H1 (cell line): ENCODE results near the gene NOS1AP. TPM values are rescaled to one million over a fixed set of nuclear protein-coding genes. Genes with fewer than 3 reads are reported as not detected.

Experiments
- CTCF ChIA-PET: fragments of 300-600 bp; sonication (Branson Sonifier 250); formaldehyde crosslinking; loops from one replicate; lab custom pipeline; 2021; ENCODE audit not compliant: partially characterized antibody; lab: Charles Lee
- POLR2A ChIA-PET: fragments of 300-600 bp; sonication (Branson Sonifier 250); formaldehyde crosslinking; loops from one replicate; lab custom pipeline; 2021; ENCODE audit warnings: inconsistent platforms; ENCODE audit not compliant: partially characterized antibody; lab: Charles Lee
- DNase-seq, 2 experiments: peaks; one replicate each; pipeline versions ENCODE4 v3.0.0 to v3.0.0-alpha.2; 2010 to 2022; ENCODE audit warnings: low spot score in 2 of 2, low read depth in 1 of 2, mixed read lengths in 1 of 2
- FAIRE-seq: peaks from 2 replicates; lab custom pipeline; 2011; peaks lifted over from hg19 to GRCh38; lab: Jason Lieb, UNC
- H2AFZ ChIP-seq: 2 replicates; pipeline ENCODE4 v1.8.1; 2012; ENCODE audit warnings: low read length, inconsistent platforms
- H2AK5ac ChIP-seq: 2 replicates; pipeline ENCODE4 v1.6.1; 2013; ENCODE audit warnings: low read depth, low read length
- H2BK120ac ChIP-seq: replicated peaks from 2 replicates; pipeline ENCODE3; 2013; ENCODE audit warnings: low read depth, low read length, inconsistent platforms
- H2BK12ac ChIP-seq: 2 replicates; pipeline ENCODE4 v1.6.1; 2013; ENCODE audit warnings: low read depth, low read length
- H2BK15ac ChIP-seq: 2 replicates; pipeline ENCODE4 v1.6.1; 2013; ENCODE audit warnings: low read length
- H2BK20ac ChIP-seq: 2 replicates; pipeline ENCODE4 v1.6.1; 2013; ENCODE audit warnings: low read length
- H2BK5ac ChIP-seq: 2 replicates; pipeline ENCODE4 v1.6.1; 2013; ENCODE audit warnings: low read depth, low read length
- H3K14ac ChIP-seq: 2 replicates; pipeline ENCODE4 v1.6.1; 2013; ENCODE audit warnings: inconsistent platforms; ENCODE audit not compliant: insufficient read length
- H3K18ac ChIP-seq: 2 replicates; pipeline ENCODE4 v1.6.1; 2013; ENCODE audit warnings: low read length; ENCODE audit errors: extremely low read depth
- H3K23ac ChIP-seq: 2 replicates; pipeline ENCODE4 v1.6.1; 2013; ENCODE audit warnings: inconsistent platforms; ENCODE audit not compliant: insufficient read length
- H3K23me2 ChIP-seq: 2 replicates; pipeline ENCODE4 v1.6.1; 2013; ENCODE audit warnings: low read depth, low read length
- H3K27ac ChIP-seq: 2 replicates; pipeline ENCODE4 v1.6.1; 2011; ENCODE audit warnings: low read depth, low read length, inconsistent platforms
- H3K27me3 ChIP-seq, 4 experiments: replicated peaks in 1 of 4; 1 replicate in 1 of 4; 2 replicates in 3 of 4; pipeline versions ENCODE4 v1.6.1 to v1.8.1; 2011 to 2013; ENCODE audit warnings: low read length in 3 of 4, mild to moderate bottlenecking in 3 of 4, inconsistent platforms in 2 of 4, mixed read lengths in 2 of 4, moderate library complexity in 1 of 4; ENCODE audit not compliant: control insufficient read depth in 3 of 4, insufficient read depth in 3 of 4; ENCODE audit errors: extremely low read depth in 1 of 4
- H3K36me3 ChIP-seq, 4 experiments: 2 replicates each; pipeline versions ENCODE4 v1.6.1 to v1.8.1; 2011 to 2013; ENCODE audit warnings: mild to moderate bottlenecking in 4 of 4, low read length in 3 of 4, moderate library complexity in 2 of 4, control low read depth in 1 of 4, inconsistent platforms in 1 of 4; ENCODE audit not compliant: insufficient read depth in 4 of 4, control insufficient read depth in 2 of 4
- H3K4ac ChIP-seq: replicated peaks from 2 replicates; pipeline ENCODE3; 2013; ENCODE audit warnings: low read length, low read depth, mixed read lengths, inconsistent platforms; ENCODE audit not compliant: insufficient read length
- H3K4me1 ChIP-seq, 4 experiments: replicated peaks in 1 of 4; 1 replicate in 1 of 4; 2 replicates in 3 of 4; pipeline versions ENCODE4 v1.6.1 to v1.8.1; 2011 to 2013; ENCODE audit warnings: low read length in 3 of 4, inconsistent platforms in 2 of 4, mixed read lengths in 1 of 4; ENCODE audit not compliant: insufficient read depth in 4 of 4, control insufficient read depth in 3 of 4
- H3K4me2 ChIP-seq, 2 experiments: 2 replicates each; pipeline versions ENCODE4 v1.6.1 to v1.8.1; 2011 to 2013; ENCODE audit warnings: low read depth in 2 of 2, low read length in 2 of 2, control low read depth in 1 of 2, inconsistent platforms in 1 of 2, mild to moderate bottlenecking in 1 of 2; ENCODE audit not compliant: insufficient read depth in 1 of 2
- H3K4me3 ChIP-seq, 4 experiments: fragments of 200-600, 300-600 bp in 1 of 4; sonication (generic), shearing (Covaris generic), sonication (Bioruptor Twin) in 1 of 4; 2 replicates each; pipeline versions ENCODE4 v1.5.1 to v1.8.1; 2011 to 2016; ENCODE audit warnings: low read length in 4 of 4, low read depth in 3 of 4, control low read depth in 2 of 4, inconsistent platforms in 2 of 4, mild to moderate bottlenecking in 2 of 4, mixed read lengths in 1 of 4, moderate library complexity in 1 of 4; ENCODE audit not compliant: insufficient read depth in 2 of 4; ENCODE audit errors: extremely low read depth in 1 of 4
- H3K56ac ChIP-seq: replicated peaks from 2 replicates; pipeline ENCODE3; 2013; ENCODE audit warnings: low read depth, mild to moderate bottlenecking, mixed read lengths, low read length, inconsistent platforms; ENCODE audit not compliant: insufficient read length
- H3K79me1 ChIP-seq: 2 replicates; pipeline ENCODE4 v1.6.1; 2013; ENCODE audit warnings: low read depth, low read length, control low read depth
- H3K79me2 ChIP-seq, 2 experiments: 2 replicates each; pipeline versions ENCODE4 v1.6.1 to v1.8.1; 2012 to 2013; ENCODE audit warnings: low read length in 2 of 2, mild to moderate bottlenecking in 2 of 2, inconsistent platforms in 1 of 2; ENCODE audit not compliant: insufficient read depth in 2 of 2, control insufficient read depth in 1 of 2
- H3K9ac ChIP-seq, 4 experiments: replicated peaks in 1 of 4; 1 replicate in 1 of 4; 2 replicates in 3 of 4; pipeline versions ENCODE4 v1.6.1 to v1.8.1; 2011 to 2013; ENCODE audit warnings: low read depth in 3 of 4, low read length in 3 of 4, control low read depth in 2 of 4, mild to moderate bottlenecking in 2 of 4, moderate library complexity in 2 of 4, inconsistent platforms in 1 of 4; ENCODE audit errors: extremely low read depth in 1 of 4
- H3K9me3 ChIP-seq, 2 experiments: 2 replicates each; pipeline versions ENCODE4 v1.6.1 to v1.8.1; 2012 to 2013; ENCODE audit warnings: mild to moderate bottlenecking in 2 of 2, moderate library complexity in 2 of 2, control low read depth in 1 of 2, inconsistent platforms in 1 of 2, low read depth in 1 of 2, low read length in 1 of 2, mixed read lengths in 1 of 2; ENCODE audit not compliant: insufficient read depth in 2 of 2
- H4K20me1 ChIP-seq, 2 experiments: replicated peaks in 1 of 2; 2 replicates each; pipeline versions ENCODE3 to v1.8.1; 2011 to 2013; ENCODE audit warnings: inconsistent platforms in 2 of 2, low read length in 2 of 2, mild to moderate bottlenecking in 1 of 2; ENCODE audit not compliant: insufficient read depth in 2 of 2, control insufficient read depth in 1 of 2
- H4K5ac ChIP-seq: 2 replicates; pipeline ENCODE4 v1.6.1; 2013; ENCODE audit warnings: low read length, low read depth, mixed read lengths, inconsistent platforms; ENCODE audit not compliant: insufficient read length
- H4K8ac ChIP-seq: 2 replicates; pipeline ENCODE4 v1.8.0; 2013; ENCODE audit warnings: mild to moderate bottlenecking, moderate library complexity, low read length, inconsistent platforms; ENCODE audit not compliant: insufficient read depth; ENCODE audit errors: extremely low read depth
- H4K91ac ChIP-seq: replicated peaks from 2 replicates; pipeline ENCODE3; 2013; ENCODE audit warnings: low read length, mixed read lengths, inconsistent platforms; ENCODE audit not compliant: insufficient read length
- BACH1 ChIP-seq: IDR thresholded peaks from 2 replicates; pipeline ENCODE4 v1.6.1; 2012; ENCODE audit warnings: low read length, improper control_type of control experiment
- CBX8 ChIP-seq: fragments of 300-800, 300-1000 bp; sonication (generic); IDR thresholded peaks from 2 replicates; pipeline ENCODE4 v1.7.1; 2016; ENCODE audit warnings: low read depth, low read length, borderline replicate concordance
- CHD1 ChIP-seq: IDR thresholded peaks from 2 replicates; pipeline ENCODE4 v1.6.1; 2012; ENCODE audit warnings: low read depth, low read length, improper control_type of control experiment
- EZH2 ChIP-seq: fragments of 200-600 bp; sonication (generic); IDR thresholded peaks from 2 replicates; pipeline ENCODE4 v1.7.1; 2012; ENCODE audit warnings: low read depth, mild to moderate bottlenecking, moderate library complexity, low read length, inconsistent platforms; ENCODE audit not compliant: severe bottlenecking
- FOSL1 ChIP-seq: IDR thresholded peaks from 2 replicates; pipeline ENCODE4 v1.6.1; 2011; ENCODE audit warnings: mild to moderate bottlenecking, low read depth, low read length, moderate library complexity; ENCODE audit not compliant: insufficient read depth
- HDAC2 ChIP-seq, 2 experiments: fragments of 300-600 bp in 1 of 2; sonication (generic) in 1 of 2; IDR thresholded peaks; 2 replicates each; pipeline ENCODE4 v1.6.1; 2011 to 2012; ENCODE audit warnings: low read depth in 2 of 2, low read length in 2 of 2, mild to moderate bottlenecking in 2 of 2, moderate library complexity in 2 of 2, borderline replicate concordance in 1 of 2, inconsistent platforms in 1 of 2
- HDAC6 ChIP-seq: IDR thresholded peaks from one replicate; pipeline ENCODE4 v1.7.1; 2012; ENCODE audit warnings: low read depth, mild to moderate bottlenecking, inconsistent platforms, low read length, moderate library complexity
- JUND ChIP-seq: IDR thresholded peaks from 2 replicates; pipeline ENCODE4 v1.6.1; 2011; ENCODE audit warnings: mild to moderate bottlenecking, improper control_type of control experiment, low read length
- KDM1A ChIP-seq: fragments of 200-600, 300-600 bp; sonication (generic); IDR thresholded peaks from 2 replicates; pipeline ENCODE4 v1.7.1; 2016; ENCODE audit warnings: mild to moderate bottlenecking, low read length, borderline replicate concordance
- MAFK ChIP-seq: IDR thresholded peaks from 2 replicates; pipeline ENCODE4 v1.6.1; 2012; ENCODE audit warnings: low read depth, mild to moderate bottlenecking, improper control_type of control experiment, low read length
- POLR2A ChIP-seq, 2 experiments: IDR thresholded peaks; 1 replicate in 1 of 2; 2 replicates in 1 of 2; pipeline ENCODE4 v1.6.1; 2011; ENCODE audit warnings: low read depth in 2 of 2, low read length in 2 of 2, mild to moderate bottlenecking in 2 of 2; ENCODE audit errors: control extremely low read depth in 1 of 2
- POLR2AphosphoS5 ChIP-seq: IDR thresholded peaks from 2 replicates; pipeline ENCODE4 v1.6.1; 2011; ENCODE audit warnings: low read depth, low read length
- RFX5 ChIP-seq: IDR thresholded peaks from 2 replicates; pipeline ENCODE4 v1.6.1; 2011; ENCODE audit warnings: low read depth, low read length, improper control_type of control experiment, borderline replicate concordance
- RNF2 ChIP-seq: fragments of 200-900, 300-1000 bp; sonication (generic); IDR thresholded peaks from 2 replicates; pipeline ENCODE4 v1.7.1; 2016; ENCODE audit warnings: borderline replicate concordance, low read depth, mild to moderate bottlenecking, antibody characterized with exemption, low read length; ENCODE audit not compliant: poor library complexity, severe bottlenecking; ENCODE audit errors: missing control alignments
- RXRA ChIP-seq: IDR thresholded peaks from 2 replicates; pipeline ENCODE4 v1.6.1; 2011; ENCODE audit warnings: low read depth, mild to moderate bottlenecking, low read length, moderate library complexity; ENCODE audit not compliant: insufficient read depth
- WGBS, 2 experiments: shearing (Covaris generic) in 1 of 2; methylation state at CpG; one replicate each; pipeline versions ENCODE4 v1.1.6 to v1.1.7; 2013 to 2015; ENCODE audit warnings: low lambda C conversion rate in 2 of 2, mixed read lengths in 2 of 2, inconsistent platforms in 1 of 2, low coverage in 1 of 2, missing lambda C conversion rate in 1 of 2; ENCODE audit not compliant: insufficient replicate concordance in 2 of 2, insufficient coverage in 1 of 2, insufficient read length in 1 of 2; ENCODE audit errors: extremely low coverage in 1 of 2, missing lambda C conversion rate in 1 of 2; 5-methylcytosine and 5-hydroxymethylcytosine counted together
- polyA plus RNA-seq, 7 experiments: library from polyadenylated mRNA; depleted of rRNA in 3 of 7; stranded (reverse) in 5 of 7; unstranded in 2 of 7; fragments of >200 nt in 5 of 7; fragments of 200-250 nt in 2 of 7; gene quantifications; 1 replicate in 5 of 7; 2 replicates in 1 of 7; 4 replicates in 1 of 7; pipeline versions ENCODE4 v1.2.1 to v1.2.3, GENCODE V29; 2011 to 2013; ENCODE audit warnings: missing spikeins in 2 of 7, mixed read lengths in 2 of 7
- total RNA-seq: library from RNA; stranded (reverse); fragmentation: NEBNext Ultra II Directional; extraction: Animal tissue kit (Norgen Biotek cat#: 25700); gene quantifications from 2 replicates; pipeline ENCODE4 v1.2.1, GENCODE V29; 2021

The NOS1AP gene
- total and polyA plus RNA-seq, 2 of the 8 experiments (the other 6 are each of a cell fraction or from before 2014, with no cell fraction given) = 2.4 to 12.1 TPM

GRCh38 chr1:162020150-162020549 is 49.3 kb upstream of the NOS1AP start:
- Histone ChIP-seq H3K4ac (no peak overlapping the region), H2BK15ac (no peak overlapping the region), H3K9me3 (no peaks in the 10 kb centered on the region), H4K91ac (no peak overlapping the region), H3K27ac (no peak overlapping the region), H3K23ac (no peak overlapping the region), H2BK20ac (no peak overlapping the region), H3K36me3 (no peaks in the 10 kb centered on the region), H3K18ac (no peak overlapping the region), H4K5ac (no peak overlapping the region), H2BK5ac (no peak overlapping the region), H3K79me2 (no peaks in the 10 kb centered on the region), H2BK12ac (no peak overlapping the region), H3K4me1 (peaks cover 4 to 11% (median 8%) of the 10 kb centered on the region in 4 experiments), H3K4me3 (no peak overlapping the region), H3K4me2 (no peak overlapping the region), H3K27me3 (peaks cover 1 to 25% (median 18%) of the 10 kb centered on the region in 4 experiments), H3K23me2 (peaks cover 10% of the 10 kb centered on the region), H4K20me1 (peaks cover 0 to 3% of the 10 kb centered on the region in 2 experiments), H2AFZ (no peak overlapping the region), H2BK120ac (no peak overlapping the region), H3K14ac (no peak overlapping the region), H4K8ac (no peak overlapping the region), H3K79me1 (no peaks in the 10 kb centered on the region), H3K9ac (no peak overlapping the region), H3K56ac (no peak overlapping the region), H2AK5ac (no peak overlapping the region)
- FAIRE-seq (no peak), DNase-seq (no peak)
- CTCF ChIA-PET = no interaction called here
- WGBS, 2 experiments = 88% methylated on average over 2 of the region's 2 CpGs; no CpG with 5 or more reads in 1 of the 2 experiments
- POLR2A ChIA-PET = no interaction called here
- TF ChIP-seq MAFK (no peak), CBX8 (no peak), KDM1A (no peak), CHD1 (no peak), EZH2 (no peak), RNF2 (no peak), RFX5 (no peak), FOSL1 (no peak), HDAC2 (IDR thresholded peaks at IDR 0.05; ENCODE audit: borderline replicate concordance in 1 of 2, low read depth in 2 of 2, low read length in 2 of 2) (no peak), HDAC6 (no peak), BACH1 (no peak), JUND (no peak), POLR2A (IDR thresholded peaks at IDR 0.05; ENCODE audit: control extremely low read depth in 1 of 2, low read depth in 2 of 2, low read length in 2 of 2) (no peak), RXRA (no peak), POLR2AphosphoS5 (no peak)
